Measurements from ENCODE around the gene LHX1.

LHX1 gene

GRCh38 chr17:36923814-36924221, 13.5 kb upstream of the LHX1 start:
- no peak for DNase-seq

GRCh38 chr17:36926226-36926625, 11.0 kb upstream of the LHX1 start:
- DNase-seq: no peak

GRCh38 chr17:36926701-36927100, 10.6 kb upstream of the LHX1 start:
- DNase-seq: no peak

GRCh38 chr17:36928471-36929345, 8.6 kb upstream of the LHX1 start:
- no peak for DNase-seq

- no peak for DNase-seq
These were observed 7.3 kb upstream of the LHX1 start for GRCh38 chr17:36929851-36930582.

GRCh38 chr17:36930583-36930900, 6.7 kb upstream of the LHX1 start:
- no peak for DNase-seq

GRCh38 chr17:36931096-36931696, 6.1 kb upstream of the LHX1 start:
- DNase-seq: no peak

- DNase-seq: peak; percentile 31
These were observed 5.4 kb upstream of the LHX1 start for GRCh38 chr17:36931697-36932382.

- no peak for DNase-seq
These were observed 4.9 kb upstream of the LHX1 start for GRCh38 chr17:36932383-36932693.

GRCh38 chr17:36932694-36933511, 4.4 kb upstream of the LHX1 start:
- DNase-seq: no peak

- DNase-seq: no peak
These were observed 3.6 kb upstream of the LHX1 start for GRCh38 chr17:36933512-36934143.

GRCh38 chr17:36934144-36934691, 3.1 kb upstream of the LHX1 start:
- DNase-seq: no peak

GRCh38 chr17:36934692-36935630, 2.3 kb upstream of the LHX1 start:
- no peak for DNase-seq

- no peak for DNase-seq
These were observed 1.4 kb upstream of the LHX1 start for GRCh38 chr17:36935671-36936454.

- DNase-seq: peak; percentile 18
These were observed 747 bp upstream of the LHX1 start for GRCh38 chr17:36936455-36937000.

- peak; percentile 22 for DNase-seq
These were observed 787 bp downstream of the LHX1 start for GRCh38 chr17:36937959-36938565.

- peak; percentile 25 for DNase-seq
These were observed 1.3 kb downstream of the LHX1 start for GRCh38 chr17:36938566-36939051.

GRCh38 chr17:36939052-36939801, 2.0 kb downstream of the LHX1 start:
- no peak for DNase-seq
